Gastrocnemius medialis (tissue), 4 donors: ENCODE results near the gene MISP3. TPM values are rescaled to one million over a fixed set of nuclear protein-coding genes. Genes with fewer than 3 reads are reported as not detected.

Source experiments
- ATAC-seq, 2 donors: fragments of 150-250 bp; one replicate each; pipeline ENCODE4 v1.9.1; 2016
- DNase-seq, 2 donors: peaks; one replicate each; pipeline ENCODE4 v3.0.0-alpha.2; 2019
- H3K27ac ChIP-seq, 4 donors: fragments of 200-600 bp; sonication (generic); 1 replicate in 1 of 4; 2 replicates in 3 of 4; pipeline ENCODE4 v1.5.1; 2016 to 2018; ENCODE audit warnings: mild to moderate bottlenecking in 2 of 4, moderate library complexity in 1 of 4
- H3K27me3 ChIP-seq, 3 donors: fragments of 200-600 bp; sonication (generic) in 2 of 3; 1 replicate in 1 of 3; 2 replicates in 2 of 3; pipeline versions ENCODE4 v1.5.1 to v1.6.0; 2016 to 2019; ENCODE audit warnings: mild to moderate bottlenecking in 1 of 3, moderate library complexity in 1 of 3
- H3K36me3 ChIP-seq, 2 donors: fragments of 200-600 bp; sonication (generic) in 1 of 2; one replicate each; pipeline ENCODE4 v1.5.1; 2017 to 2018
- H3K4me1 ChIP-seq, 2 donors: fragments of 200-600 bp; sonication (generic) in 1 of 2; one replicate each; pipeline ENCODE4 v1.5.1; 2016 to 2017; ENCODE audit warnings: mild to moderate bottlenecking in 2 of 2
- H3K4me3 ChIP-seq, 4 donors: fragments of 200-600 bp; sonication (generic) in 3 of 4; 1 replicate in 1 of 4; 2 replicates in 3 of 4; pipeline ENCODE4 v1.5.1; 2016 to 2019; ENCODE audit warnings: mild to moderate bottlenecking in 2 of 4
- H3K9me3 ChIP-seq, 3 donors: fragments of 200-600 bp; sonication (generic) in 2 of 3; 1 replicate in 1 of 3; 2 replicates in 2 of 3; pipeline ENCODE4 v1.5.1; 2016 to 2019
- POLR2A ChIP-seq, 2 donors: fragments of 450-650 bp; IDR thresholded peaks; one replicate each; pipeline ENCODE4 v1.6.1; 2017; ENCODE audit warnings: antibody characterized with exemption in 2 of 2, mild to moderate bottlenecking in 2 of 2, moderate library complexity in 2 of 2
- in situ Hi-C, 4 donors: fragments of 200-750 bp; cut with MboI; loops; one replicate each; pipeline versions ENCODE4 v1.15.0 to v1.8.0; 2017; ENCODE audit warnings: low sequenced_read_pairs in 4 of 4
- intact Hi-C: fragments of 100-400 bp; cut with DNase I; formaldehyde crosslinking; loops from one replicate; pipeline ENCODE4 v1.15.1; 2023; ENCODE audit warnings: low total_unique reads
- total RNA-seq, 4 donors: library from RNA; depleted of rRNA; stranded (reverse); fragments of >200 nt; gene quantifications; one replicate each; pipeline versions ENCODE4 v1.1.0 to v1.2.3, GENCODE V29; 2016
- TF ChIP-seq, protein P1 (sequence below), 5 experiments: fragments of 450-650 bp in 3 of 5; fragments of 200-600 bp in 2 of 5; sonication (generic) in 2 of 5; IDR thresholded peaks in 4 of 5; conservative IDR thresholded peaks in 1 of 5; 1 replicate in 4 of 5; 2 replicates in 1 of 5; pipeline ENCODE4 v1.5.1; 2016 to 2019; ENCODE audit warnings: antibody characterized with exemption in 5 of 5, mild to moderate bottlenecking in 3 of 5, moderate library complexity in 3 of 5

MISP3 gene
- total RNA-seq, 4 donors from 2014 or later, result 1.8 to 8.0 (median 5.7) TPM

GRCh38 chr19:14102756-14103155 lies 30.2 kb downstream of the MISP3 start:
- peak overlapping the region; percentile 16 to 40 (median 22) for H3K27ac ChIP-seq
- no peak for DNase-seq
- H3K27me3 ChIP-seq, result no peaks in the 10 kb centered on the region
- H3K36me3 ChIP-seq, result peaks cover 0 to 76% of the 10 kb centered on the region in 2 donors
- no peaks in the 10 kb centered on the region for H3K9me3 ChIP-seq
- no peak for ATAC-seq
- no peak for TF ChIP-seq POLR2A (IDR thresholded peaks at IDR 0.05)
- TF ChIP-seq, protein P1, sequence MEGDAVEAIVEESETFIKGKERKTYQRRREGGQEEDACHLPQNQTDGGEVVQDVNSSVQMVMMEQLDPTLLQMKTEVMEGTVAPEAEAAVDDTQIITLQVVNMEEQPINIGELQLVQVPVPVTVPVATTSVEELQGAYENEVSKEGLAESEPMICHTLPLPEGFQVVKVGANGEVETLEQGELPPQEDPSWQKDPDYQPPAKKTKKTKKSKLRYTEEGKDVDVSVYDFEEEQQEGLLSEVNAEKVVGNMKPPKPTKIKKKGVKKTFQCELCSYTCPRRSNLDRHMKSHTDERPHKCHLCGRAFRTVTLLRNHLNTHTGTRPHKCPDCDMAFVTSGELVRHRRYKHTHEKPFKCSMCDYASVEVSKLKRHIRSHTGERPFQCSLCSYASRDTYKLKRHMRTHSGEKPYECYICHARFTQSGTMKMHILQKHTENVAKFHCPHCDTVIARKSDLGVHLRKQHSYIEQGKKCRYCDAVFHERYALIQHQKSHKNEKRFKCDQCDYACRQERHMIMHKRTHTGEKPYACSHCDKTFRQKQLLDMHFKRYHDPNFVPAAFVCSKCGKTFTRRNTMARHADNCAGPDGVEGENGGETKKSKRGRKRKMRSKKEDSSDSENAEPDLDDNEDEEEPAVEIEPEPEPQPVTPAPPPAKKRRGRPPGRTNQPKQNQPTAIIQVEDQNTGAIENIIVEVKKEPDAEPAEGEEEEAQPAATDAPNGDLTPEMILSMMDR (IDR thresholded peaks at IDR 0.05 in 4 of 5, conservative IDR thresholded peaks at IDR 0.05 in 1 of 5), result no peak
- in situ Hi-C loops, result no loop called here
- peaks cover 11 to 14% of the 10 kb centered on the region in 2 donors for H3K4me1 ChIP-seq
- no peak overlapping the region for H3K4me3 ChIP-seq
- intact Hi-C loops, result no loop called here

- in situ Hi-C loops, result no loop called here
- TF ChIP-seq, protein P1 (IDR thresholded peaks at IDR 0.05 in 4 of 5, conservative IDR thresholded peaks at IDR 0.05 in 1 of 5), result no peak
- TF ChIP-seq POLR2A (IDR thresholded peaks at IDR 0.05), result no peak
- Histone ChIP-seq H3K4me3 (no peak overlapping the region), H3K27me3 (no peaks in the 10 kb centered on the region), H3K27ac (peak overlapping the region in 1 of 4 donors; percentile 21), H3K36me3 (peaks cover 0 to 70% of the 10 kb centered on the region in 2 donors), H3K9me3 (no peaks in the 10 kb centered on the region), H3K4me1 (peaks cover 17 to 20% of the 10 kb centered on the region in 2 donors)
- ATAC-seq (no peak), DNase-seq (no peak)
- intact Hi-C loops, result no loop called here
Observed at GRCh38 chr19:14103310-14103709, 30.7 kb downstream of the MISP3 start.

- H3K36me3 ChIP-seq, result peaks cover 0 to 47% of the 10 kb centered on the region in 2 donors
- peaks cover 20 to 37% of the 10 kb centered on the region in 2 donors for H3K4me1 ChIP-seq
- DNase-seq (no peak), ATAC-seq (no peak)
- in situ Hi-C loops (no loop called here), intact Hi-C loops (loop anchor here (2.0 kb wide), 1 partner anchor 15 kb away; the partner anchor contains the start of gene SAMD1)
- H3K4me3 ChIP-seq, result no peak overlapping the region
- no peaks in the 10 kb centered on the region for H3K9me3 ChIP-seq
- H3K27ac ChIP-seq, result peak overlapping the region in 3 of 4 donors; percentile 79 to 97 (median 81)
- no peaks in the 10 kb centered on the region for H3K27me3 ChIP-seq
- no peak for TF ChIP-seq POLR2A (IDR thresholded peaks at IDR 0.05)
- TF ChIP-seq, protein P1 (IDR thresholded peaks at IDR 0.05 in 4 of 5, conservative IDR thresholded peaks at IDR 0.05 in 1 of 5), result no peak
Observed at GRCh38 chr19:14105680-14106079, 33.1 kb downstream of the MISP3 start.

DNA sequence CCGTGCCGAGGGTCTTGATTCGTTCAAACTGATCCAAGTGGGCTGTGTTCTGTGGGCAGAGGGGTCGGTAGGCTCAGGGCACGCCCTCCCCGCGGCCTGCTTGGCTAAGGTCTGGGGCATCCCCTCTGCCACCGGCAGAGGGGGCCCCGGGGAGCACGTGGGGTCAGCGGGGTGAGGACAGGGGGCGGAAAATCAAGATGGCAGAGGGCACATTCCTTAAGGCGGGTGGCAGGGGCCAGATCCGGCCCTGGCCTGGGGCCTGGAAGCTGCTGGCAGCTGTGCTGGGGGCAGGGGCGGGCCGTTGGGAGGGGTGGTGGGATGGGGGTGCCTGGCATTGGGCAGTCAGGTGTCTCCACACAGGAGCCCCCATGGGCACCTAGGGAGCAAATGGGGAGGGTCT lies 34.3 kb downstream of the MISP3 start:
- Histone ChIP-seq H3K4me3 (no peak overlapping the region), H3K36me3 (peaks cover 0 to 36% of the 10 kb centered on the region in 2 donors), H3K27me3 (no peaks in the 10 kb centered on the region), H3K4me1 (peaks cover 25 to 41% of the 10 kb centered on the region in 2 donors), H3K27ac (peak overlapping the region; percentile 79 to 97 (median 86)), H3K9me3 (no peaks in the 10 kb centered on the region)
- in situ Hi-C loops, result no loop called here
- DNase-seq (no peak), ATAC-seq (peak in 1 of 2 donors; percentile 7)
- TF ChIP-seq POLR2A (IDR thresholded peaks at IDR 0.05), result no peak
- TF ChIP-seq, protein P1 (IDR thresholded peaks at IDR 0.05 in 4 of 5, conservative IDR thresholded peaks at IDR 0.05 in 1 of 5), result no peak
- intact Hi-C loops, result loop anchor here (2.0 kb wide), 1 partner anchor 16 kb away; the partner anchor contains the start of gene SAMD1
